ENCODE measurements around the gene YPEL3. TPM values are rescaled to one million over a fixed set of nuclear protein-coding genes. Genes with fewer than 3 reads are reported as not detected.
A peak's percentile ranks its signal among the peaks of the same experiment; 100 is the strongest.

The YPEL3 gene
- total RNA-seq, 2 donors from 2014 or later = 42.0 to 57.2 TPM

DNA sequence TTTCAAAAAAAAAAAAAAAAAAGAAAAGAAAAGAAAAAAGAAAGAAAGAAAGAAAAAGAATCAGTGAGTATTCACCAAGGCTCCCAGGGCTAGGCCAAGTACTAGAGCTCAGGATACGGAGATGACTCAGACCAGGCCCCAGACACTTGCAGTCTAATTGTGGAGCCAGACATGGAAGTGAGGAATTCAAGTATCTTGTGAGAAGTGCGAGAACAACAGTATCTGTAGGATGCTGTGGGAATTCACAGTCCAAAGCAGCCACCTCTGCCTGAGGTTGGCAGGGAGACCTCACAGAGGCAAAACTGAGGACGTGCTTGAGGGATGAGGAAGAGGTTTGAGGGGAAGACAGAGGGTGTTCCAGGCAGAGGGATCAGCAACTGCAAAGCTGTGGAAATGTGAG, 44.5 kb downstream of the YPEL3 start:
- 77 to 83% methylated on average over 3 of the region's 3 CpGs for WGBS, 2 experiments (ENCODE audit: insufficient coverage in 1 of 2, insufficient read length in 1 of 2)
- no peak overlapping the region for H3K27ac ChIP-seq (ENCODE audit: low read depth, low read length)

DNA sequence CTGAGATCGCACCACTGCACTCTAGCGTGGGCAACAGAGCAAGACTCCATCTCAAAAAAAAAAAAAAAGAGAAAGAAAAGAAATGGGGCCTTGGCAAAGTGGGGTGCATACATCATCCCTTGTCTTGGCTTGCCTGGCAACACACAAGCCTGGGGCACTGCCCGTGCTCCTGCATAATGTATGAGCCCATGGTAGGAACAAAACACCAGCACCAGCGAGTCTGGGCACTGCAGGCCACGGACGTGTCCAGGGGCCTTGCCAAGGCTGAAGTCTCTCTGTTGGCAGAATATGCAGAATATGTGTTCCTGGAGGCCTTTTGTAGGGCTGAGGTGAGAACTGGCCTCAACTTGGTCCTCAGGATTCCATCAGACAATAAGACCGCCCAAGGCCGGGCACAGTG, 46.1 kb downstream of the YPEL3 start:
- no peaks in the 10 kb centered on the region for H3K36me3 ChIP-seq (ENCODE audit: control insufficient read depth, insufficient read depth, low read length)
- no peak overlapping the region for H3K4me3 ChIP-seq (ENCODE audit: low read length)
- no peaks in the 10 kb centered on the region for H3K27me3 ChIP-seq (ENCODE audit: control insufficient read depth, insufficient read depth, low read length, poor library complexity, severe bottlenecking)
- no peaks in the 10 kb centered on the region for H3K9me3 ChIP-seq (ENCODE audit: control insufficient read depth, low read length)
- Mint-ChIP-seq H3K36me3 (ENCODE audit: low read depth) (no peaks in the 10 kb centered on the region), H3K27ac (no peak overlapping the region), H3K9me3 (no peaks in the 10 kb centered on the region), H3K4me1 (peaks cover 4% of the 10 kb centered on the region), H3K4me3 (no peak overlapping the region), H3K27me3 (ENCODE audit: insufficient read depth) (peaks cover 14% of the 10 kb centered on the region)
- H3K9ac ChIP-seq (ENCODE audit: extremely low read depth, low read length, poor library complexity, severe bottlenecking) = no peak overlapping the region
- DNase-seq = no peak
- TF ChIP-seq, protein P1, sequence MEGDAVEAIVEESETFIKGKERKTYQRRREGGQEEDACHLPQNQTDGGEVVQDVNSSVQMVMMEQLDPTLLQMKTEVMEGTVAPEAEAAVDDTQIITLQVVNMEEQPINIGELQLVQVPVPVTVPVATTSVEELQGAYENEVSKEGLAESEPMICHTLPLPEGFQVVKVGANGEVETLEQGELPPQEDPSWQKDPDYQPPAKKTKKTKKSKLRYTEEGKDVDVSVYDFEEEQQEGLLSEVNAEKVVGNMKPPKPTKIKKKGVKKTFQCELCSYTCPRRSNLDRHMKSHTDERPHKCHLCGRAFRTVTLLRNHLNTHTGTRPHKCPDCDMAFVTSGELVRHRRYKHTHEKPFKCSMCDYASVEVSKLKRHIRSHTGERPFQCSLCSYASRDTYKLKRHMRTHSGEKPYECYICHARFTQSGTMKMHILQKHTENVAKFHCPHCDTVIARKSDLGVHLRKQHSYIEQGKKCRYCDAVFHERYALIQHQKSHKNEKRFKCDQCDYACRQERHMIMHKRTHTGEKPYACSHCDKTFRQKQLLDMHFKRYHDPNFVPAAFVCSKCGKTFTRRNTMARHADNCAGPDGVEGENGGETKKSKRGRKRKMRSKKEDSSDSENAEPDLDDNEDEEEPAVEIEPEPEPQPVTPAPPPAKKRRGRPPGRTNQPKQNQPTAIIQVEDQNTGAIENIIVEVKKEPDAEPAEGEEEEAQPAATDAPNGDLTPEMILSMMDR (conservative IDR thresholded peaks at IDR 0.05) = no peak
- H3K4me1 ChIP-seq (ENCODE audit: control insufficient read depth, insufficient read depth, low read length) = no peaks in the 10 kb centered on the region
- WGBS, 2 experiments (ENCODE audit: insufficient coverage in 1 of 2, insufficient read length in 1 of 2) = 96 to 98% methylated on average over 8 of the region's 8 CpGs
- no peak overlapping the region for H3K27ac ChIP-seq (ENCODE audit: low read depth, low read length)

More for the DNA sequence above, 44.5 kb downstream of the YPEL3 start:
- H3K27me3 ChIP-seq (ENCODE audit: control insufficient read depth, insufficient read depth, low read length, poor library complexity, severe bottlenecking) = no peaks in the 10 kb centered on the region
- H3K36me3 ChIP-seq (ENCODE audit: control insufficient read depth, insufficient read depth, low read length) = peaks cover 3% of the 10 kb centered on the region
- H3K4me1 ChIP-seq (ENCODE audit: control insufficient read depth, insufficient read depth, low read length) = no peaks in the 10 kb centered on the region
- H3K9me3 ChIP-seq (ENCODE audit: control insufficient read depth, low read length) = no peaks in the 10 kb centered on the region
- Mint-ChIP-seq H3K36me3 (ENCODE audit: low read depth) (no peaks in the 10 kb centered on the region), H3K27me3 (ENCODE audit: insufficient read depth) (peaks cover 10% of the 10 kb centered on the region), H3K27ac (peak overlapping the region; percentile 47), H3K9me3 (no peaks in the 10 kb centered on the region), H3K4me3 (peak overlapping the region; percentile 72), H3K4me1 (peaks cover 4% of the 10 kb centered on the region)
- no peak overlapping the region for H3K9ac ChIP-seq (ENCODE audit: extremely low read depth, low read length, poor library complexity, severe bottlenecking)
- TF ChIP-seq, protein P1 (conservative IDR thresholded peaks at IDR 0.05) = no peak
- peak; percentile 57 for DNase-seq
- H3K4me3 ChIP-seq (ENCODE audit: low read length) = no peak overlapping the region

DNA sequence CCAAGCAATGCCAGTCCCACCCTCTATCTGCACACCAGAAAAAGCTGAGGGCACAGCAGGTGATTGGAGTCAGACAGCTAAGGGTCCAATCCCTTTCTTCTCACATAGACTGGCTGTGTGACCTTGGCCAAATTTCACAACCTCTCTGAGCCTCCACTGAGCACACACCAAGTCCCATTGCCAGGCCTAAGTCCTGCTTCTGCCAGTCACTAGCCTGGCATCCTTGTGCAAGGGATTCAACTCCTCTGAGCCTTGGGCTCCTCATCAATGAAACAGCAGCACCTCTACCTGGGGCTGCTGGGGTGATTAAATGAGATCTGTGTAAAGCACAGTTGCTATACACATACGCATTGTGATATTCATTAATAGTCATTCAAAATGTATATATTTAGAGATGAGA, 49.4 kb downstream of the YPEL3 start:
- H3K27me3 ChIP-seq (ENCODE audit: control insufficient read depth, insufficient read depth, low read length, poor library complexity, severe bottlenecking) = no peaks in the 10 kb centered on the region
- H3K9me3 ChIP-seq (ENCODE audit: control insufficient read depth, low read length) = no peaks in the 10 kb centered on the region
- Mint-ChIP-seq H3K4me3 (no peak overlapping the region), H3K9me3 (no peaks in the 10 kb centered on the region), H3K36me3 (ENCODE audit: low read depth) (no peaks in the 10 kb centered on the region), H3K27me3 (ENCODE audit: insufficient read depth) (peaks cover 8% of the 10 kb centered on the region), H3K4me1 (no peaks in the 10 kb centered on the region), H3K27ac (no peak overlapping the region)
- no peaks in the 10 kb centered on the region for H3K36me3 ChIP-seq (ENCODE audit: control insufficient read depth, insufficient read depth, low read length)
- no peaks in the 10 kb centered on the region for H3K4me1 ChIP-seq (ENCODE audit: control insufficient read depth, insufficient read depth, low read length)
- H3K4me3 ChIP-seq (ENCODE audit: low read length) = no peak overlapping the region
- TF ChIP-seq, protein P1 (conservative IDR thresholded peaks at IDR 0.05) = no peak
- WGBS, 2 experiments (ENCODE audit: insufficient coverage in 1 of 2, insufficient read length in 1 of 2) = 100% methylated on average over 1 of the region's 1 CpG; no CpG with 5 or more reads in 1 of the 2 experiments
- H3K9ac ChIP-seq (ENCODE audit: extremely low read depth, low read length, poor library complexity, severe bottlenecking) = no peak overlapping the region
- H3K27ac ChIP-seq (ENCODE audit: low read depth, low read length) = no peak overlapping the region
- no peak for DNase-seq
